GM19324 (cell line): ENCODE measurements around the gene TSPAN5.

Experiments used
- ATAC-seq: cut with Tn5 transposase; IDR thresholded peaks from one replicate; pipeline ENCODE4 v1.9.1; 2021; ENCODE audit warnings: mild to moderate bottlenecking, moderate library complexity; ENCODE audit not compliant: unreplicated experiment, low FRiP score

The TSPAN5 gene

DNA sequence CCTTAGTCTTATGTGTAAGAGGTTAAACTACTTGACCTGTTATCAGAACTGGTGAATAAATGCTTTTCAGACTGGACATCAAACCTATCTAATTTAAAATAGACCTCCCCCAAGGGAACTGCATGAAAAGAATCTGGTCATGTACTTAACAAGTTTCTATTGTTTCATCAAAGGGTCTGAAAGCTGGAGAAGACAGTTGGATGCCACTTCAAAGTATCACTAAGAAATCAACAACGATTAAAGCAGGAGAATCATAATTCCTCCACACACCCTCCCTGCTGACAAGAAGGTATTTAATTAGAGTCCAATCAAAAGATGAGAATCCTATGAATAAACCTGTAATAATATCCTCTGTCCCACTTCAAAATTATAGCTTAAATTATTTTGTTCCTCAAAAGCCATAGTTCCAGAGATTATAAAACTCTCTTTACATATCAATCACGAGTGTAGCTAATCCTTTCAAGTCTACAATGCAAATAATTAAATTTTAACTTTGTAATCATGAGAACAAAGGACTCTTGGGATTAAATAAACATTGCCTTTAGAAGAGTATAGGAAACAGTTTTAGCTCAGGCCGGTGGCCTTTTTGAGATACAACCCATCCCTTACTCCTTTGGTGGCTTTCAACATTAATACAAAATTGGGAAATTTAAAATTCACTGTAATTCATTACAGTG is 35.1 kb downstream of the TSPAN5 start:
- ATAC-seq = no peak

DNA sequence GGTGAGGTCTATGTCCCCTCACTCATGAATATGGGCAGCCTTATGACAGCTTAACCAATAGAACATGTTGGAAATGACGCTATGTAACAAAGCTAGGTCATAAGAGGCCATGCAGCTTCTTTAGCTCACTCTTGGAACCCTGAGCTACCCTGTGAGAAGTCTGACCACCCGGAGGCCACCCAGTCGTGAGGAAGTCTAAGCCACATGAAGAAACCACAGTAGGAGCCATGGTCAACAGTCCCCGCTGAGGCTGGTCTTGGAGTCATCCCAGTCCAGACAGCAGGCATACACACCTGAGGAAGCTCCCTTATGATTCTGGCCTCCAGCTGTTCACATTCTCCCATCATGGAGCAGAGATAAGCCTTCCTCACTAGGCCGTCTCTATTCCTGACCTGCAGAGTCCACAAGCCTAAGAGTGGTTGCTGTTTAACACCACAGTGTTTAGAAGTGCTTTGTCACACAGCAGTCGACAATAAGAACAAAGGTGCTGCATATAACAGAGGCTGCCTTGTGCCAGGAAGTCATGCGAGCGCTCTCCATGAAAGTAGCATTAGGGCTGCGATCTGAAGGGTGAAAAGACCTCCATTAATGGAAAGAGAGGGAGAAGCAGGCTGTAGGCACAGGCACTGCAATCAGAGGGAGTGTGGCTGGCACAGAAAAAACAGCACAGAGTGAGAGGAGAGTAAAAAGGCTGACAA is 38.2 kb downstream of the TSPAN5 start:
- no peak for ATAC-seq

GRCh38 chr4:98619180-98619579 is 39.2 kb downstream of the TSPAN5 start:
- no peak for ATAC-seq

DNA sequence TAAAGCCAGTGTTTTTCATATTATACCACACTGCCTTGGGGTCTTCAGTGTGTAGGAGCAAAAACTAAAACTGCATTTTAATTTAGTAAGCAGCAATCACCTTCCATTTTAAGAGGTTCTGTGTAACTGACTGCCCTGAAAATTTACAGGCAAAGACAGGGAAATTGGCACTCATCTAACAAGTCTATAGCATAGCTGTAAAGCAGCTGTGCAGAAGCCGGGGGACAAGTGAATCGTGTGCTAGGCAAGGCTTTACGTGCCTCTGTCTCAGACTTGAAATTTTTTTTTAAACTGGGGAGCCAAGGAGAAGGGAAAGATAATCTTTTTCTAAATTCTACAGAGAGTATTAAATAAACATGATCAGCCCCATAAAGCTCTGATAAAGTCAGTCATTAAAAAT is 39.7 kb downstream of the TSPAN5 start:
- no peak for ATAC-seq

DNA sequence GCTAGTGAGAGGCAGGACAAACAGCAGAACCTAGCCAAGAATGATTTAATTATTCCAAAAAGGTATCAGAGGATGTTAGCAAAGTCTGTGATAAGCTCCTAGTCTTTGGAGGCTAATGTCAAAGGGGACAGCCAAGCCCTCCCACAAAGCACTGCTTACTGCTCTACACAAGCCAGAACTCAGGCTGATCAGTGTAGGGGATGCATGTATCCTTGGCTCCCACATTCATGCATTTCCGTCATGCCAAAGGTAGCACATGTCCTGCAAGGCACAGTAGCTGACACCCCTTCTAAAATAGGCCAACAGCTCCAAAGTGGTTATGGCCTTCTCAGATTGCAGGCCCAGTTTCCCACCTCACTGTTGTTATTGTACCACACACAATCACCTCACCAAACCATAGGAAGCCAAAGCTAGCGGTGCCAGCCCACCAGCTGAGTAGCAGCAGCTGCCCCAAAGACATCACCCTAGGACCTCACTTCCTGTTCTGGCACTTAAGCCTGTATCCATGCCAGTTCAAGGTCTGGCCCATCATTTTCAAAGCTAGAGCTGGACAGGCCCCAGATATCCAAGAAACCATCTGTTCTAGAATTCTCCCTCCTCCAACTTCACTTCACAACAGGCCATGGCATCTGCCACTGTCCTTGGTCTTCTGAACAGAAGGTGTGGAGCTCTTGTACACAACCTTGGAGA is 40.9 kb downstream of the TSPAN5 start:
- ATAC-seq = no peak

GRCh38 chr4:98615991-98616390 is 42.4 kb downstream of the TSPAN5 start:
- no peak for ATAC-seq

DNA sequence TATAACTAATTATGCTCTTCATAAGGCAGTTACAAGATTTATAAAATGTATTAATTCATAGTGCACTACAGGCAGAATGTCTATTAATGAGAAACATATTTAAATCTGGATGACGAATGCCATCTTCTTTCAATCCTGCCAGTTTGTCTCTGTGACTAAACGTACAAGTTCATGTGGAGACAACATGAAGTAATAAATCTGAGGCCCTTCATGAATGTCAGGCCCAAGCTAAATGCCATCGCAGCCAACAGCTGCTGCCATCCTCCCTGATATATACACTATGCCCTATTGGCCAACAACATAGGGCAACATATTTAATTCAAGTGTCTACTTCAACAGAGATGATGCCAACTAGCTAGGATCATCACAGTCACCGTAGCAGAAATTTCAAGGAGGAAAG is 43.7 kb downstream of the TSPAN5 start:
- no peak for ATAC-seq

DNA sequence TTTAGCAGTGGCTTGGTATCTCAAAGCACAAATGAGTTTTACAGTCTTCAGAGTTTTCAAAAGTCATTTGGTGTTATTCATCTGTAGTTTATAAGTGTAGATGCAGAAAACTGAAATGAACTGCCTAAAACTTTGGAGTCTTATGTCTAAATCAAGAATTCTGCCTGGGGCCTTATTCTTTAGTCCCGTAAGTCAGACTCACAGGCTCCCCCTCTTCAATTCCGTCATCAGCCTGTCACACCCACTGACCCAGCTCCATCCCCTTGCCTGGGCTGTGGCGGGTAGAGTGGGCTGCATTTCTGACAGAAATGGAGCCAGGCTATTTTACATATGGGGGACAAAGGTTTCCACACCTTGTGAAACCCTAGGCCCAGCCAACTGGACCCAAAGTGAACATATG is 44.3 kb downstream of the TSPAN5 start:
- no peak for ATAC-seq

DNA sequence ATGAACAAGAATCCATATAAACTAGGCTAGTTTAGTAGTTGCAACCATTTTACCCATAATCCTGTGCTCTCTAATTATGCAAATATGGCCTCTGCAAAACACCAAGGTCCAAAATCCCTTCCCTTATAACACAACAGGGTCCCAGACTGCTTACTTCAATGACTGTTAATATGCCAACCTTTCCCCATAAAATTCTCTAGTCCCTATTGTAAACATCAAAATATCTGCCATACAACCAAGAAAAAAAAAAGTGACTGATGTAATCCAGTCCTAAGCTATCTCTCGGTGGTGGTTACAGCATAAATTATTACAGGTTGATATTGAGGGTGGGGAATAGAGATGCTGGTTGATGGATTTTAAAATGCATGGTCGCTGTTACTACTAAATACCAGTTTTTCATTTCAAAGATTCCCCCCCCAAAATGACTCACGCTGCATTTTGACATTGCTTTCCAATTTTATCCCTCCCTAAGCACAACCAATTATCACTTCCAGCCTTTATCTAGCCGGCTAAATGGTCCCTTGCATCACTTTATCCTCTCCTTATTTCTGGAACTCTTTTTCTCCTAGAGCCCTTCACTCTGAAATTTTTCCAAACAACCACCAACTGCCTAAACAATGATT is 44.8 kb downstream of the TSPAN5 start:
- no peak for ATAC-seq

DNA sequence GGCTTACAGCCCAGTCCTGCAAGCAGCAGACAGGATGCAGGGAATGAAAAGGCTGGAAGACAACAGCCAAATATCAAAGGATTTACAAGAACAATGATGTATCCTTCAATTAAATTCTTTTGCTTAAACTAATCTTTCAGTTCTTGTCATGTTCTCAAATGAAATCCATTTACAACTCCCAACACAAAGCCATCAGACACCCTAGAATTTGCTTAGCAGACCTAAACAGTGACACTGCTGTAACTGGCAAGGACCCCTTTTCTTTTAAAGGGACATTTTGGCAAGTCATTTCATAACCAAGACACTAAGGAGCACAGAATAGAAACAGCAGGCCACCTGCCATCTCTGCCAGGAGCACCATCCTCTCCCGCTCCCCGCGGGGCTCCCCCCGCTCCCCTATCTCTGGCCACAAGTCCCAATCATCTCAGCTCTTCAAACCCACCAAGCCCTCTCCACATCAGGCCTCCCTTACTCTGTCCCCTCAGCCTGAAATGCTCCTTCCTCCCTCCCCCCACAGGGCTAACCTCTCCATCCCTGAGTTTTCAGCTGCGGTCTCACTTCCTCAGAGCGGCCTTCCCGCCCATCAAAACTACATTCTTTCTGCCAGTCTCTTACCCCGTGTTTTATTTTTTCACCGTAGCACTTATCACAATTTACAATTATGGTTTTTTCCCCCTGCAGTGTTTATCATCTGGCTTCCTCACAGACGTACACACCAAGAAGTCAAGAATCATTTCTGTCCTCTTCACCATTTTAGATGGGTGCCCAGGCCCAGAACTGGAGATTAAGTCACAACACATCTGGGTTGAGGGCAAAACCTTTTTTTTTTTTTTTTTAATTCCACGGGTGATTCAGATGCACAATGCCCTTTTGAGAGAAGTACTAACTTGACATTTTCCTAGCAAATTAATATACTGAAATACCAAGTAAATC is 45.8 kb downstream of the TSPAN5 start:
- ATAC-seq = no peak

DNA sequence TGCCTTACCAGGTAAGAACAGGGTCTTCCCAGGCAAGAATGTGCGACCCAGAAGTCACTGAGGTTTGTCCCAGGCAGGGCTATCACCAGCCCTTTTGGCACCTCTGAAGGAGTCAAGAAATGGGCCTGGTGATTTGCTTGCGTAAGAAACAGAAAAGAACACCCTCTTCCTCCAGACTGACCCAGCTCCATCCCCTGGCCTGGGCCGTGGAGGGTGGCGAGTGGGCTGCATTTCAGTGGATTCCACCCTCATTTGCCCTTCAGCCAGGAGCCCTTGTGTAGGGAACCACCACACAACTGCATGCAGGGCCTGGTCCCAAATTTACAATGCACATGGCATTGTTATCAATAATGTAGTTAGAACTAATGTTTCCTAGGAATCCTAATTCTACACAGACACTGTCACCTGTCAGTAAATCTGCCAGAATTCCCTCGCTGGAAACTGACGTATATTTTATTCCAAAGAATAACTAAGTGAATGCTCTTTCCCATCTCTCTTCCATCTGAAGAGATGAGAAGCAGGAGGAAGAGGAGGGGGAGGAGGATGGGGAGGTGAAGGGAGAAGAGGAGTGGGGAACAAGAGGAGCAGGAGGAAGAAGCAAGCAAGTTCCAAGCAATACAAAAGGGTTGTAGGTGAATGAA is 46.6 kb downstream of the TSPAN5 start:
- no peak for ATAC-seq

DNA sequence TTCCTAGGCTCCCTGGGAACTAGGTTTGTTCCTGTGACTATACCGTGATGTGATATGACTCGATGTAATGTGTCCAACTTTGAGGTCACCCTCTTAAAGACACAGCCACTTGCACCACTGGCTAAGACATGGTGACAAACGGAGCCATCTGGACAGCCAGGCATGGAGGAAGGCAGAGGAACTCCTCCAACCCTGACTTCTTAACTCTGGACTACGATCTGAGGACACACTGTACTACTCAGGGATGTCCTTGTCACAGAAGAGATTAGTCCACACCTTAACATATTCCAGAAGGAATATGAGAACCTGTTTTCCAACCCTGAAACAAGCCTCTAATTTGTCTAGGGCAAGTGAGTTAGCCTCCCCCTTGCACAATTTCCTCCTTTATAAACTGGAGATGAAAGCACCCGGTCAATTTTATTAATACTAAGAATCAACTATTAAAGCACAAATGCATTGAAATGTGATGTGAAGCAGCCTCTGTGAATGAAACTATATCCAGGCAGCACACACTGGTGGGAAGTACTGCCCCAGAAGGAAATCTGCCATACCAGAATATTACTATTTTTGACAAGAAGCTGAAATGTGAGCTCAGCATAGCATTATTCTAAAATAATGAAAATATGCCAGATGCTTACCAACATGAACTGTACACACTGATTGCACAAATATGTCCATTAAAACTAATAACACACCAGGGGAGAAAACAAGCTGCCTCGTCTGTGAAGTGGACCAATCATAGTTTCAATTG is 47.3 kb downstream of the TSPAN5 start:
- ATAC-seq = no peak

GRCh38 chr4:98610431-98610830 is 48.0 kb downstream of the TSPAN5 start:
- no peak for ATAC-seq

DNA sequence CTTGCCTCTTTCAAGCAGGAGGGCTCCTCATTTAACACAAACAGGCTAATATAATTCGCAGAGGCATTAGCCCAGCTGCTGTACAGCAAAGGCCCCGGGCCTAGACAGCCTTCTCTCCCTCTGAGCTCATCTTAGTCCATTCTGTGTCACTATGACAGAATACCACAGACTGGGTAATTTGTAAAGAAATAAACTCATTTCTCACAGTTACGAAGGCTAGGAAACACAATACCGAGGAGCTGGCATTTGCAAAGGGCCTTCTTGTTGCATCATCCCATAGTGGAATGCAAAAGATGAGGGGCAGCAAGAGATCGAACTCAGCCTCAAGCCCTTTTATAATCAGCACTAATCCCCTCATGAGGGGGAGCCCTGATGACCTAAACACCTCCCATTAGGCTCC is 48.5 kb downstream of the TSPAN5 start:
- no peak for ATAC-seq

GRCh38 chr4:98608356-98608755 is 50.1 kb downstream of the TSPAN5 start:
- ATAC-seq = no peak

DNA sequence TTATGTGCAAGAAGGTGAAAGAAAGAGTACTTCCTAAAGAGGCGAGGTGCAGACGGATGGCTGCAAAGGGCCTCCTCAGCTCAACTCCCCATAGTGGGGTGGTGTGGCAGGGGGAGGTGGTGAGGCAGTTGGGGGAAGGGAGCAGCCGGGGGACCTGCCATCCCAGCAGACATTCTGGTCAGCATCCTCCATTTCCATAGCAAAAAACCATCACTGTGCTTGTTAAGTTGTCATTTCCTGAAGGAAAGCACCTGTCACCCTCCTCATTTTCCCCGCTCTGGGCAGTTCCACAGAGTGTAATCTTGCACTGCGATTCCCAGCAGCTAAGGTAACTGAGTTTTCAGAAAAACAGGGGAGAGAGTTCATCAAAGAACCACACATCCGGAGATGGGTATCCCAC is 51.5 kb downstream of the TSPAN5 start:
- no peak for ATAC-seq

DNA sequence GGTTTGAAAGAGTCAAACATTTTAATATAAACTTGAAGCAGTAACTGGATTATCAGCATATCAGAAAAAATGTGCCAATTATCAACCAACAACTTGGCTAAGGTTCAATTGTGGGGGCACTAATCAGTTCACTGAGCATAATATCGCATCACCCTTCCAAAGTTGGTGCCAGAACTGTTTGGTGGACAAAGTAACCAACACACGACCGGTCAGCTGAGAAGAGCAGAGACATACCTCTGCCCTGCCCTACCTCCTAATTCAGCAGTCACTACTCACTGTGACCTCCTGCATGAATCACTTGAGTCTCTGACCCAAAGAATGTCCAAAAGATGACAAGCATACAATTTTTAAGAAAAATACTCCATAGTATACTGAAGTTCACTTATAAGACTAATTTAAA is 53.2 kb downstream of the TSPAN5 start:
- no peak for ATAC-seq

DNA sequence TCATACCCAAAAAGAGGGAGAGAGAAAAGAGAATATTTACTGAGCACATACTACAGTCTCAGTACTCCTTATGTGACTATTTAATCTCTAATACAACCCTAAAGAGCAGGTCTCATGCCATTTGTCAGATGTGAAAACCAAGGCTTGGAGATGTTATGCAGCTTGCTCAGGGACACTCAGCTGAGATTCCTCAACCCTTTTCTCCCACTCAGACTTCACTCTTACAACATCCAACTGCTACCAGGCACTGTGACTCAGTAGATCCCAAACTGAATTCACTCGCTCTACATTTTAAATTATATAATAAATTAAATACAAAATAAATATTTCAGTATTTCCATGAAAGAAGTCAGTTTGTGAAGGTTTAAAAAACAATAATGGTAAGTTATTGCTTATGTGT is 53.7 kb downstream of the TSPAN5 start:
- no peak for ATAC-seq
